Measurements from ENCODE around the gene FCHSD2. TPM values are rescaled to one million over a fixed set of nuclear protein-coding genes. Genes with fewer than 3 reads are reported as not detected.

FCHSD2 gene
- total and polyA plus RNA-seq, 2 donors: 12.5 to 22.3 TPM

DNA sequence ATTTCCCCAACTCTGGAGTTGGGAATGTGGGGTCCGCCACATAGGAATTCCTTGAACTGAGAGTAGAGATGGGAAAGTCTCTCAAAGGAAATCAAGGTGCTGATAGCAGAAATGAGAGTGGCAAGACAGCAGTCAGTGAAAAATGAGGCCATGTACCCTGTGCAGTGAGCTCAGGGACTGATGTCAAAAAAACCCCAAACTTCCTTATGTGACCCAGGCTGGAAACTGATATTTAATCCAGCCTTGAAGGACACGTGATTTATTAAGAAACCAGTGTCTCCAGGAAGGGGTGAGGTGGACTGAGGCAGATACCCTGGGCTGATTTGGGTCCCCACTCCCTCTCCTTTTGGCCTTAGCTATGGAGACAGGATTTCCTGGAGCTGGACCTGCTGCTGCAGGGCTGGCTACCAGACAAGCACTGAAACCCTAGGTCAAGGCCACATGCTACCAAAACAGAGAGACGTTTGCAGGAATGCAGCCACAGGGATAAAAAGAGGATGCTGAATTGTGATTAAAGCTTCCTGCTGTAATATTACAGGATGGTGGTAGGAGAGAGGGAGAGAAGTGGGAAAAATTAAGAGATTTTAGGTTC, 25.3 kb upstream of the FCHSD2 start:
- 89% methylated on average over 3 of the region's 3 CpGs for WGBS
- Histone ChIP-seq H3K27ac (ENCODE audit: low read depth in 1 of 2, low read length in 1 of 2) (no peak overlapping the region), H3K4me3 (ENCODE audit: low read length in 2 of 2) (no peak overlapping the region), H3K9me3 (ENCODE audit: control insufficient read depth in 2 of 2, insufficient read depth in 1 of 2, low read length in 1 of 2) (no peaks in the 10 kb centered on the region), H3K36me3 (ENCODE audit: control insufficient read depth in 2 of 2, insufficient read depth in 2 of 2, low read length in 1 of 2) (no peaks in the 10 kb centered on the region), H3K4me1 (ENCODE audit: control insufficient read depth in 2 of 2, insufficient read depth in 2 of 2, low read length in 2 of 2) (peaks cover 0 to 3% of the 10 kb centered on the region in 2 donors), H3K27me3 (ENCODE audit: control insufficient read depth in 2 of 2, insufficient read depth in 1 of 2, low read length in 1 of 2) (no peaks in the 10 kb centered on the region)
- no peak for DNase-seq (ENCODE audit: low read depth in 6 of 9, low spot score in 9 of 9)

DNA sequence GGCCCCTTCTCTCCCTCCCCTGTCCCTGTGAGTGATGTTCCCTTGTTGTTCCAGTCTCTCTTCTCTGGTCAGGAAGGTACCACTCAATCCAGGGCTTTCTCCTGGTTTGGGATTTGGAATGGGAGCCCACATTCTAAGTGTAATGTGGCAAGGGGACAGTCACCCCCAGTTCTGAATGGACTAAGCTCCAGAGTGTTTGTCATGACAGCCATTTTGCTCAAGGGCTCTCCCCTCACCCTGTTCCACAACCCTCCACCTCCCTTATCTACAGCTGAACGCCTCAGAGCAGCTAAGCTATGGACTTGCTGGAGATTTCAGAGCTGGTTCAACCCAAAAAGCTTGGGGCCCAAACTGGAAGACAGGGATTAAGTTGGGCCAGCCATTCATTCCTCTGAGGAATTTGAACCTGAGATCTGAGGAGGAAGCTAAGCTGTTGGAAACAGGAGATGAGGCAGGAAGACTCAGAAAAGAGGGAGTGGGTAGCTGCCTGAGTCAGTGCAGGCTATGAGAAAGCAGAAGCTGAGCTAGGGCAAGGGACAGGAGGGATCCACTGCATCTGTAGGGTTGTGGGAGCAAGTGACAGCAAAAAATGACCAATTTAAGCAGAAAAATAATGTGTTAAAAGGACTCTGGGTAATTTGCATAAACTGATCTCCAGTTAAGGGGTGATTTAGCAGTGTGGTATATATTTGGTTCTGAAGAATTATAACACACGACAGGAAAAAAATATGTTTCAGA, 22.9 kb upstream of the FCHSD2 start:
- no peaks in the 10 kb centered on the region for H3K9me3 ChIP-seq (ENCODE audit: control insufficient read depth in 2 of 2, insufficient read depth in 1 of 2, low read length in 1 of 2)
- no peaks in the 10 kb centered on the region for H3K27me3 ChIP-seq (ENCODE audit: control insufficient read depth in 2 of 2, insufficient read depth in 1 of 2, low read length in 1 of 2)
- H3K36me3 ChIP-seq (ENCODE audit: control insufficient read depth in 2 of 2, insufficient read depth in 2 of 2, low read length in 1 of 2): no peaks in the 10 kb centered on the region
- H3K27ac ChIP-seq (ENCODE audit: low read depth in 1 of 2, low read length in 1 of 2): no peak overlapping the region
- 95% methylated on average over 2 of the region's 2 CpGs for WGBS
- H3K4me1 ChIP-seq (ENCODE audit: control insufficient read depth in 2 of 2, insufficient read depth in 2 of 2, low read length in 2 of 2): peaks cover 0 to 3% of the 10 kb centered on the region in 2 donors
- no peak overlapping the region for H3K4me3 ChIP-seq (ENCODE audit: low read length in 2 of 2)
- DNase-seq (ENCODE audit: low read depth in 6 of 9, low spot score in 9 of 9): no peak

DNA sequence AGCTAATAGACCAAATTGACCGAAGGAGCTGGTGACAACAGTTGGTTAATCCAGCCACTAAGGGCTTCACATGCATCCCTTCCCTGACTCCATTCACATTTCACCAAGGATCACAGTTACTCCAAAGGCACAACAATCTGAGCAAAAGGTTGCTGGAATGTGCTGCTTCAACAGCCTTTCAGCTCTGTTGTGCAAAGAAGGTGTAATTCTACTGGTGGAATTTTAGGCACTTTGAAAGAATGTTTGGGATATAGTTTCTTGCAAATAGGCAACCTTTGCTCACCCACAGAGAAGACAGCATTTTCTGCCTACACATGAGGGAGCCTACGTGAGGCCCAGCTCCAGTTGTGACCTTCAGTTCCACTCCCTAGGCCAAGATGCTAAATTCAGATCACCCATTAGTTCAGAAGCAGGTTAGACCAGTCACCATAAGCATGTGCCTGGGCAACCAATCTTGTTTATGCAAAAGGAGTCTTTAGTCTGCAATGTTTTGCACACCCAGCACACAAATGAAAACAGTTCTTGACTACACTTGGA, 21.6 kb upstream of the FCHSD2 start:
- H3K4me1 ChIP-seq (ENCODE audit: control insufficient read depth in 2 of 2, insufficient read depth in 2 of 2, low read length in 2 of 2): peaks cover 0 to 6% of the 10 kb centered on the region in 2 donors
- H3K27ac ChIP-seq (ENCODE audit: low read depth in 1 of 2, low read length in 1 of 2): no peak overlapping the region
- no peaks in the 10 kb centered on the region for H3K27me3 ChIP-seq (ENCODE audit: control insufficient read depth in 2 of 2, insufficient read depth in 1 of 2, low read length in 1 of 2)
- H3K9me3 ChIP-seq (ENCODE audit: control insufficient read depth in 2 of 2, insufficient read depth in 1 of 2, low read length in 1 of 2): no peaks in the 10 kb centered on the region
- 96% methylated on average over 2 of the region's 2 CpGs for WGBS
- no peaks in the 10 kb centered on the region for H3K36me3 ChIP-seq (ENCODE audit: control insufficient read depth in 2 of 2, insufficient read depth in 2 of 2, low read length in 1 of 2)
- no peak overlapping the region for H3K4me3 ChIP-seq (ENCODE audit: low read length in 2 of 2)
- no peak for DNase-seq (ENCODE audit: low read depth in 6 of 9, low spot score in 9 of 9)

DNA sequence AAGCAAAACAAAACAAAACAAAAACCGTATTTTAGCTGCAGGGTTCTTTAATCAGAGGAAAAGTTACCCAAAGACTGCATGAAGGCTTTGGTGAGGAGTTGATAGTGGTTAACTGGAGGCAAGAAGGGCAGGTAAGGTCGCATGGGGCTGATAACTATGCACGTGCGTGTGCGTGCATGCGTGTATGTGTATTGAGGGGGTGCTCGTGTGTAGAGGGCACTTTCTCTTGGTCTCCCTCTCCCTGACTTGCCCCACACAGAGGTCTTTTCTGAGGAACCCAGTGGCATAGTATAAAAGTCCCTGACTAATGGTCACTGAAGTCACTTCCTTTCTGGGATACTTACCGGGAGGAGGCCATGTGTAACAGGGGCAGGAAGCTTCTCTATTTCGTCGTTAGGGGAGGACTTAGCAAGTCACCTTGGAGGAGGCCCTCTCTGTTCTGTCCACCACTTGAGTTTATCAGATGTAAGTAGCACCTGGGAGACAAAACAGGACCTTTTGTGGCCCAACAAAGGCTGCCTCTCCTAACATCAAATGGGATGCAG, 20.1 kb upstream of the FCHSD2 start:
- Histone ChIP-seq H3K36me3 (ENCODE audit: control insufficient read depth in 2 of 2, insufficient read depth in 2 of 2, low read length in 1 of 2) (no peaks in the 10 kb centered on the region), H3K27me3 (ENCODE audit: control insufficient read depth in 2 of 2, insufficient read depth in 1 of 2, low read length in 1 of 2) (no peaks in the 10 kb centered on the region), H3K27ac (ENCODE audit: low read depth in 1 of 2, low read length in 1 of 2) (no peak overlapping the region), H3K4me3 (ENCODE audit: low read length in 2 of 2) (no peak overlapping the region), H3K4me1 (ENCODE audit: control insufficient read depth in 2 of 2, insufficient read depth in 2 of 2, low read length in 2 of 2) (peaks cover 0 to 19% of the 10 kb centered on the region in 2 donors), H3K9me3 (ENCODE audit: control insufficient read depth in 2 of 2, insufficient read depth in 1 of 2, low read length in 1 of 2) (no peaks in the 10 kb centered on the region)
- WGBS: 94% methylated on average over 10 of the region's 10 CpGs
- no peak for DNase-seq (ENCODE audit: low read depth in 6 of 9, low spot score in 9 of 9)

DNA sequence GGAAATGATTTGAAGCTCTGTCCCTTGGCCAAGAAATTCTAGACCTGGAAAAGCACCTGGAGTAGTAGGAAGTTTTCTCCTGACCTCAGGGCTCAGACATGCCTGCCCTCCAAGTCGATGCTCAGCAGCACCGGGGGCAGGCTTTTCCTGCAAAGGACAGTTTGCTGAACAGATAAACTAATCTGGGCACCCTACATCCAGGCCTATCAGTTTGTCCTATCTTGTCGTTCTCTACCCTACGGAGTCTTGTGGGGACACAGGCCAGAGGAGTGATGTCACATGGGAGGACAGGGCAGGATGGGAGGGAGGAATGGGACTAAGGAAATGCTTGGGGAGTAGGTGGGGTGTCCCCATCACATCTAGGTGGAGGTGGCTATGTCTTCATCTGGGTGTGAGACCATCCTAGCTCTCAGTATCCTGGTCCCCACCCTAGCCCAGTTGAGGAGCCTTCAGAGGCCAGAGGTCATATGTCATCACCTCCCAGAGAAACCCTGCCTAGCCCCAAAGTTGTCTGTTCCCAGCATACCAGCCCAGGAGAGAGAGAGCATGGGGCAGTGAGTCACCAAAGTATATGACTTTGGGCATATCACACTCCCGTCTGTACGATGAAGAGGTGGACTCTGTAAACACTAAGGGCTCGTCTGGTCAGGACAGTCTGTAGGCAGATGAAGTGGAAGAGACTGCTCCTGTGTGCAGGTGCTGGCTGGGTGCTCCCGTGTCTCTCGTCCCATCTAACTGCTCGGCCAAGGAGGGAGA, 18.1 kb upstream of the FCHSD2 start:
- DNase-seq (ENCODE audit: low read depth in 6 of 9, low spot score in 9 of 9): no peak
- Histone ChIP-seq H3K27me3 (ENCODE audit: control insufficient read depth in 2 of 2, insufficient read depth in 1 of 2, low read length in 1 of 2) (no peaks in the 10 kb centered on the region), H3K4me1 (ENCODE audit: control insufficient read depth in 2 of 2, insufficient read depth in 2 of 2, low read length in 2 of 2) (peaks cover 1 to 37% of the 10 kb centered on the region in 2 donors), H3K27ac (ENCODE audit: low read depth in 1 of 2, low read length in 1 of 2) (no peak overlapping the region), H3K9me3 (ENCODE audit: control insufficient read depth in 2 of 2, insufficient read depth in 1 of 2, low read length in 1 of 2) (no peaks in the 10 kb centered on the region), H3K36me3 (ENCODE audit: control insufficient read depth in 2 of 2, insufficient read depth in 2 of 2, low read length in 1 of 2) (no peaks in the 10 kb centered on the region), H3K4me3 (ENCODE audit: low read length in 2 of 2) (no peak overlapping the region)
- 97% methylated on average over 10 of the region's 10 CpGs for WGBS

DNA sequence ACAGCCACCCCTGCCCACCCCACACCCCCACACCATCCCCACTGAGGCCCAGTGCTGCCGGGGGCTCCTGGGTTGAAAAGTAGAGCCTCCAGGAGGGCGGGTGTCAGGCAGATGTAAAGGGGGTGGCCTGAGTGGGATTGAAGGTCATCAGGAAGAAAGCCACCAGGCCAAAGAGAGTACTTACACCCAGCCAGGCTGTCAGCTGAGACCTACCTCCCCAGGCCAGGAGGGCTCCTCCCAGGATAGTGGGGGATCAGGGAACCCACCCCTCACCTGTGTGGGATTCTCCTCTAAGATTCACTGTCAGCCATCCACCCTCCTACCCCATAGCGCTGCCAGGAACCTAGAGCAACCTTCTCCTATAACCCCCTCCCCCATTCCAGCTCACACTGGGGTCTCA, 17.2 kb upstream of the FCHSD2 start:
- no peaks in the 10 kb centered on the region for H3K36me3 ChIP-seq (ENCODE audit: control insufficient read depth in 2 of 2, insufficient read depth in 2 of 2, low read length in 1 of 2)
- H3K4me1 ChIP-seq (ENCODE audit: control insufficient read depth in 2 of 2, insufficient read depth in 2 of 2, low read length in 2 of 2): peaks cover 10 to 45% of the 10 kb centered on the region in 2 donors
- no peak overlapping the region for H3K4me3 ChIP-seq (ENCODE audit: low read length in 2 of 2)
- no peaks in the 10 kb centered on the region for H3K9me3 ChIP-seq (ENCODE audit: control insufficient read depth in 2 of 2, insufficient read depth in 1 of 2, low read length in 1 of 2)
- DNase-seq (ENCODE audit: low read depth in 6 of 9, low spot score in 9 of 9): no peak
- WGBS: 96% methylated on average over 3 of the region's 3 CpGs
- no peaks in the 10 kb centered on the region for H3K27me3 ChIP-seq (ENCODE audit: control insufficient read depth in 2 of 2, insufficient read depth in 1 of 2, low read length in 1 of 2)
- H3K27ac ChIP-seq (ENCODE audit: low read depth in 1 of 2, low read length in 1 of 2): no peak overlapping the region

DNA sequence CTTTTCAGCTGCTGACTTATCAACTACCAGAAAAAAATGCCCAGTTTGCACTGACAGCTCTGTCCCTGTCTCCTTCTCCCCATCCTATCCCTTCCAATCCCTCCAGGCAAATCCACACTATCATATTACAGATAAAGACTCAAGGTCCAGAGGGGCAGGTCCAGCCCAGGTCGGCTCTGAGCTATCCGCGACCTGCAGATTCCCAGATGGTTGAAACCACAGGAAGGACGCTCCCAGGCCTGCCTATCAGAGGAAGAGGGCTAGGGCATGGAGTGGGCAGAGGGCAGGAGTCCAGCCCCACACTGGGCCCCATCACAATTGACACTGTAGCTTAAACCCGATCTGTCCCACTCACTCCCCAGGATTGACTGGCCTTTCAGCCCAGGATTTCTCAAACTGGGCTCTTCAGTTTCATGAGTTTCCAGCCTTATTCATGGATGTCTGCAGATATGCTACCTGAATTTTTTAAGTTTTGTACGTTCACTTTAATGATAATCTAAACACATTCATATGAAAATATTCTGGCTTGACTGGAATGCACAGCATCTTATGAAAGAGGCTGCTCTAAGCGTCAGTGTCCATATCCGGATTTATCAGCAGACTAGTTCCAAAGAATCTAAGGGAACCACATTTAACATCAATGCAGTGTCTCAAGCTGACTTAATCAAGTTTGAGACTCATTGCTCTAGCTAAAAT, 16.4 kb upstream of the FCHSD2 start:
- H3K4me3 ChIP-seq (ENCODE audit: low read length in 2 of 2): no peak overlapping the region
- H3K27ac ChIP-seq (ENCODE audit: low read depth in 1 of 2, low read length in 1 of 2): no peak overlapping the region
- peaks cover 18 to 53% of the 10 kb centered on the region in 2 donors for H3K4me1 ChIP-seq (ENCODE audit: control insufficient read depth in 2 of 2, insufficient read depth in 2 of 2, low read length in 2 of 2)
- no peaks in the 10 kb centered on the region for H3K27me3 ChIP-seq (ENCODE audit: control insufficient read depth in 2 of 2, insufficient read depth in 1 of 2, low read length in 1 of 2)
- H3K36me3 ChIP-seq (ENCODE audit: control insufficient read depth in 2 of 2, insufficient read depth in 2 of 2, low read length in 1 of 2): no peaks in the 10 kb centered on the region
- no peaks in the 10 kb centered on the region for H3K9me3 ChIP-seq (ENCODE audit: control insufficient read depth in 2 of 2, insufficient read depth in 1 of 2, low read length in 1 of 2)
- WGBS: 95% methylated on average over 8 of the region's 8 CpGs
- DNase-seq (ENCODE audit: low read depth in 6 of 9, low spot score in 9 of 9): no peak

DNA sequence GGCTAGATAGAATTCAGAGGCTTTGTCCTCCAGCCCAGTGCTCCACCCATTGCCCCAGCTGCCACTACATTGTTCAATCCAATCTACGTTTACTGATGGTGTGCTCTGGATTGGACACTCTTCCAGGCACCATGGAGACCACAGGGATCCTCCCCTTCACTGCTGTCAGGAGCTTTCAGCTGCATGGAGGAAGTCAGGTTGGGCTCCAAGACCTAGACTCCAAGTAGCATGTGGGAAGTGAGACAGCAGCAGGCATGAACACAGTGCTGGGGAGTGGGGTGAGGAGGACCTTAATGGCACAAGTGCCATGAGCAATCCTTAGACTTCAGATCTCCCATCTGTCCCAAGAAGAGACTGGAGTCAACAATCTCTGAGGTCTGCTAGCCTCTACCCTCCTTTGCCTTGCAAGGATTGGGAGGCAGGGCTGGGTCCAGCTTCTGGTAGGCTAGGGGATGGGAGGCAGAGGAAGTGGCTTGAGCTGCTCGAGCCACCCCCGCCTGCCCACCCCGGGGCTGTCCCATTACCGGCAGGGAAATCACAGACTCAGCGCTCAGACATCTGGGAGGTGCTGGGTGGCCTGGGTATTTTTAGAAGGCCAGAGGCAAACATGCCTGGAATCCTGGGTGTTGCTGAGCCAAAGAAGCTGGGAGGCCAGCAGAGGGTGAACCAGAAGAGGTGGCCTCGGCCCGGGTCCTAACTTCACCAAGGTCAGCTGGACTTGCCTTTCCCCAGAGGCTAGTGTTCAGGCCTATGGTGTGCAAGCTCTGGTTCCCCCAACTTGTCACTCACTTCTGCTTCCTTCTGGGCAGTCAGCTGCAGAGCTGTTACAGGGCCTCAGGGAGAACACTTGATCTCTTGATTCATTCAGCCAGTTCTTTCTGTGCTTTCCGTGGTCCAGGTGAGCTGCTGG, 15.2 kb upstream of the FCHSD2 start:
- 55% methylated on average over 9 of the region's 9 CpGs for WGBS
- H3K36me3 ChIP-seq (ENCODE audit: control insufficient read depth in 2 of 2, insufficient read depth in 2 of 2, low read length in 1 of 2): no peaks in the 10 kb centered on the region
- no peaks in the 10 kb centered on the region for H3K27me3 ChIP-seq (ENCODE audit: control insufficient read depth in 2 of 2, insufficient read depth in 1 of 2, low read length in 1 of 2)
- DNase-seq (ENCODE audit: low read depth in 6 of 9, low spot score in 9 of 9): no peak
- H3K9me3 ChIP-seq (ENCODE audit: control insufficient read depth in 2 of 2, insufficient read depth in 1 of 2, low read length in 1 of 2): no peaks in the 10 kb centered on the region
- peak overlapping the region in 1 of 2 donors; percentile 26 for H3K27ac ChIP-seq (ENCODE audit: low read depth in 1 of 2, low read length in 1 of 2)
- H3K4me3 ChIP-seq (ENCODE audit: low read length in 2 of 2): no peak overlapping the region
- H3K4me1 ChIP-seq (ENCODE audit: control insufficient read depth in 2 of 2, insufficient read depth in 2 of 2, low read length in 2 of 2): peaks cover 29 to 65% of the 10 kb centered on the region in 2 donors

All from thymus (tissue), 11 donors.